Measurements from ENCODE around the gene KCNJ11.

The KCNJ11 gene

GRCh38 chr11:17397311-17398002, 9.0 kb upstream of the KCNJ11 start:
- no peak for ATAC-seq
- no peak for TF ChIP-seq ZC3H10 (CRISPR knock-in tag; IDR thresholded peaks at IDR 0.05)
- TF ChIP-seq SNAI2 (CRISPR knock-in tag; IDR thresholded peaks at IDR 0.05) = no peak
- TF ChIP-seq TCF4 (CRISPR knock-in tag; IDR thresholded peaks at IDR 0.05; ENCODE audit: borderline replicate concordance) = no peak
- TF ChIP-seq ARNTL (CRISPR knock-in tag; IDR thresholded peaks at IDR 0.05; ENCODE audit: borderline replicate concordance, low read depth) = no peak
- no peak for TF ChIP-seq ZFP30 (CRISPR knock-in tag; IDR thresholded peaks at IDR 0.05)
- TF ChIP-seq ZFP3 (CRISPR knock-in tag; IDR thresholded peaks at IDR 0.05) = no peak
- TF ChIP-seq TOX (CRISPR knock-in tag; IDR thresholded peaks at IDR 0.05; ENCODE audit: borderline replicate concordance) = no peak
- no peak for TF ChIP-seq RARB (CRISPR knock-in tag; IDR thresholded peaks at IDR 0.05)
- TF ChIP-seq PATZ1 (CRISPR knock-in tag; IDR thresholded peaks at IDR 0.05; ENCODE audit: borderline replicate concordance) = no peak

GRCh38 chr11:17396598-17397310, 8.3 kb upstream of the KCNJ11 start:
- no peak for ATAC-seq
- TF ChIP-seq ZNF70 (CRISPR knock-in tag; IDR thresholded peaks at IDR 0.05) (no peak), ARNTL (CRISPR knock-in tag; IDR thresholded peaks at IDR 0.05; ENCODE audit: borderline replicate concordance, low read depth) (no peak), ZNF565 (CRISPR knock-in tag; conservative IDR thresholded peaks at IDR 0.05; ENCODE audit: low read depth) (no peak), BACH2 (CRISPR knock-in tag; IDR thresholded peaks at IDR 0.05; ENCODE audit: borderline replicate concordance) (no peak), ZC3H10 (CRISPR knock-in tag; IDR thresholded peaks at IDR 0.05) (no peak), PATZ1 (CRISPR knock-in tag; IDR thresholded peaks at IDR 0.05; ENCODE audit: borderline replicate concordance) (no peak), ZFP3 (CRISPR knock-in tag; IDR thresholded peaks at IDR 0.05) (no peak), ZFP30 (CRISPR knock-in tag; IDR thresholded peaks at IDR 0.05) (no peak), OSR1 (CRISPR knock-in tag; IDR thresholded peaks at IDR 0.05) (no peak), ISL1 (CRISPR knock-in tag; IDR thresholded peaks at IDR 0.05) (no peak), TOX (CRISPR knock-in tag; IDR thresholded peaks at IDR 0.05; ENCODE audit: borderline replicate concordance) (no peak), TCF4 (CRISPR knock-in tag; IDR thresholded peaks at IDR 0.05; ENCODE audit: borderline replicate concordance) (no peak), POU6F1 (CRISPR knock-in tag; IDR thresholded peaks at IDR 0.05; ENCODE audit: borderline replicate concordance, low read depth) (no peak), GLIS3 (CRISPR knock-in tag; IDR thresholded peaks at IDR 0.05) (no peak), CSRNP3 (CRISPR knock-in tag; IDR thresholded peaks at IDR 0.05) (no peak)

- no peak for TF ChIP-seq ESRRG (CRISPR knock-in tag; IDR thresholded peaks at IDR 0.05)
- no peak for ATAC-seq
Measured at GRCh38 chr11:17395978-17396377, 7.5 kb upstream of the KCNJ11 start.

GRCh38 chr11:17395554-17395961, 7.1 kb upstream of the KCNJ11 start:
- no peak for TF ChIP-seq ZFP30 (CRISPR knock-in tag; IDR thresholded peaks at IDR 0.05)
- ATAC-seq = no peak
